Measurements from ENCODE around the gene ENOPH1. TPM values are rescaled to one million over a fixed set of nuclear protein-coding genes. Genes with fewer than 3 reads are reported as not detected.
"Not testable (repeated sequence)": the region's sequence is repeated elsewhere in the genome, so short reads cannot be mapped to it uniquely, and the experiment has no call there.

ENOPH1 gene
- total RNA-seq, 1 experiment from 2014 or later = 67.6 TPM

DNA sequence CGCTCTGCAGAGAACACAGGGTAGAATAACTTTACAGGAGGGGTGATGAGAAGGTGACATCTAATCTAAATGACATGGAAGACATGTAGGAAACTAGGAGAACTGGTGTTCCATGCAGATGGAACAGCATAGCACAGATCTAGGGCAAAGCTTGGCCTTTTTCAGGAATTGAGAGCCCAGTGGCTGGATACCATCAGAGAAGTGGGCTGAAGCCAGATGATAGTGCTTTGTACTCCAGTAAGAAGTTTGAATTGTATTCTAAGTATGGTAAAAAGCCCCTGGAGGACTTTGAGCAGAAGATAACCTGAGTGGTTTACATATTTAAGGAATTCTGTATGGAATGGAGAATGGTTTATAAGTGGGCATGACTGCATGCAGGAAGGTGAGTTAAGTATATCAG, 32.8 kb downstream of the ENOPH1 start:
- intact Hi-C loops (cut with micrococcal nuclease; ENCODE audit: unreplicated experiment) = loop anchor here (2.0 to 5.0 kb wide), 3 partner anchors 100 to 334 kb away; partner anchors contain the start of gene SCD5
- no peaks in the 10 kb centered on the region for H3K9me3 Mint-ChIP-seq (ENCODE audit: unreplicated experiment)
- no peak overlapping the region for H3K4me3 Mint-ChIP-seq (ENCODE audit: unreplicated experiment)
- H3K27ac Mint-ChIP-seq (ENCODE audit: unreplicated experiment) = no peak overlapping the region
- no peak overlapping the region for H3K4me3 ChIP-seq (ENCODE audit: low read depth, low read length)
- BruUV-seq (replicated peaks) = no TSS peak
- H3K4me1 ChIP-seq = peaks cover 5% of the 10 kb centered on the region
- TF ChIP-seq, protein P1, sequence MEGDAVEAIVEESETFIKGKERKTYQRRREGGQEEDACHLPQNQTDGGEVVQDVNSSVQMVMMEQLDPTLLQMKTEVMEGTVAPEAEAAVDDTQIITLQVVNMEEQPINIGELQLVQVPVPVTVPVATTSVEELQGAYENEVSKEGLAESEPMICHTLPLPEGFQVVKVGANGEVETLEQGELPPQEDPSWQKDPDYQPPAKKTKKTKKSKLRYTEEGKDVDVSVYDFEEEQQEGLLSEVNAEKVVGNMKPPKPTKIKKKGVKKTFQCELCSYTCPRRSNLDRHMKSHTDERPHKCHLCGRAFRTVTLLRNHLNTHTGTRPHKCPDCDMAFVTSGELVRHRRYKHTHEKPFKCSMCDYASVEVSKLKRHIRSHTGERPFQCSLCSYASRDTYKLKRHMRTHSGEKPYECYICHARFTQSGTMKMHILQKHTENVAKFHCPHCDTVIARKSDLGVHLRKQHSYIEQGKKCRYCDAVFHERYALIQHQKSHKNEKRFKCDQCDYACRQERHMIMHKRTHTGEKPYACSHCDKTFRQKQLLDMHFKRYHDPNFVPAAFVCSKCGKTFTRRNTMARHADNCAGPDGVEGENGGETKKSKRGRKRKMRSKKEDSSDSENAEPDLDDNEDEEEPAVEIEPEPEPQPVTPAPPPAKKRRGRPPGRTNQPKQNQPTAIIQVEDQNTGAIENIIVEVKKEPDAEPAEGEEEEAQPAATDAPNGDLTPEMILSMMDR (IDR thresholded peaks at IDR 0.05; ENCODE audit: insufficient read depth in 1 of 2, low read depth in 1 of 2, low read length in 1 of 2, severe bottlenecking in 1 of 2, unreplicated experiment in 1 of 2) = no peak
- H3K36me3 Mint-ChIP-seq (ENCODE audit: insufficient read depth, unreplicated experiment) = peaks cover 62% of the 10 kb centered on the region
- DNase-seq = no peak
- POLR2A ChIA-PET = no interaction called here
- no peaks in the 10 kb centered on the region for H3K4me1 Mint-ChIP-seq (ENCODE audit: low read depth, unreplicated experiment)
- CTCF ChIA-PET = no interaction called here
- no peaks in the 10 kb centered on the region for H3K36me3 ChIP-seq (ENCODE audit: control insufficient read depth, insufficient read depth, low read length)
- H3K9me3 ChIP-seq = no peaks in the 10 kb centered on the region
- no peaks in the 10 kb centered on the region for H3K27me3 Mint-ChIP-seq (ENCODE audit: insufficient read depth, unreplicated experiment)
- H3K27me3 ChIP-seq (replicated peaks; ENCODE audit: control insufficient read depth, insufficient read depth, low read length) = no peaks in the 10 kb centered on the region

DNA sequence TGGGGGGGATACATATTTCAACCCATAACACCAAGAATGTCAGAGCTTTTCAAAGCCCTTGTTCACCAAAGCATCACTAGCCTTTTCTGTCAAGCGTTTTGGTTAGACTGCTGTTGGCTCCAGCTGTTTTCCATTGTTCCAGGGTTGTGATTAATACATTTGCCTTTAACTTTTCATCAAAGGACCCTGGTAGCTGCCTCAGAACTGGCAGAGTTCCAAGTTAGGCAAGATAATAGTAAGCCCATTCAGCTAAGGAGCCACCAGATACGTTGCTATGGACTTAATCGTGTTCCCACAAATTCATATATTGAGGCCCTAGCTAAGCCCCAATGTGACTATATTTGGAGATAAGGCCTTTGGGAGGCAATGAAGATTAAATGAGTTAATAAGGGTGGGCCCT, 37.1 kb downstream of the ENOPH1 start:
- BruUV-seq (replicated peaks) = no TSS peak
- H3K4me1 Mint-ChIP-seq (ENCODE audit: low read depth, unreplicated experiment) = no peaks in the 10 kb centered on the region
- H3K4me3 Mint-ChIP-seq (ENCODE audit: unreplicated experiment) = no peak overlapping the region
- no peaks in the 10 kb centered on the region for H3K9me3 Mint-ChIP-seq (ENCODE audit: unreplicated experiment)
- intact Hi-C loops (cut with micrococcal nuclease; ENCODE audit: unreplicated experiment) = no loop called here
- no peaks in the 10 kb centered on the region for H3K27me3 Mint-ChIP-seq (ENCODE audit: insufficient read depth, unreplicated experiment)
- TF ChIP-seq, protein P1 (IDR thresholded peaks at IDR 0.05; ENCODE audit: insufficient read depth in 1 of 2, low read depth in 1 of 2, low read length in 1 of 2, severe bottlenecking in 1 of 2, unreplicated experiment in 1 of 2) = no peak
- no peak overlapping the region for H3K27ac Mint-ChIP-seq (ENCODE audit: unreplicated experiment)
- Histone ChIP-seq H3K4me1 (peaks cover 5% of the 10 kb centered on the region), H3K4me3 (ENCODE audit: low read depth, low read length) (no peak overlapping the region), H3K27me3 (replicated peaks; ENCODE audit: control insufficient read depth, insufficient read depth, low read length) (no peaks in the 10 kb centered on the region), H3K9me3 (no peaks in the 10 kb centered on the region), H3K36me3 (ENCODE audit: control insufficient read depth, insufficient read depth, low read length) (no peaks in the 10 kb centered on the region)
- peaks cover 41% of the 10 kb centered on the region for H3K36me3 Mint-ChIP-seq (ENCODE audit: insufficient read depth, unreplicated experiment)
- ChIA-PET CTCF (no interaction called here), POLR2A (no interaction called here)
- no peak for DNase-seq

DNA sequence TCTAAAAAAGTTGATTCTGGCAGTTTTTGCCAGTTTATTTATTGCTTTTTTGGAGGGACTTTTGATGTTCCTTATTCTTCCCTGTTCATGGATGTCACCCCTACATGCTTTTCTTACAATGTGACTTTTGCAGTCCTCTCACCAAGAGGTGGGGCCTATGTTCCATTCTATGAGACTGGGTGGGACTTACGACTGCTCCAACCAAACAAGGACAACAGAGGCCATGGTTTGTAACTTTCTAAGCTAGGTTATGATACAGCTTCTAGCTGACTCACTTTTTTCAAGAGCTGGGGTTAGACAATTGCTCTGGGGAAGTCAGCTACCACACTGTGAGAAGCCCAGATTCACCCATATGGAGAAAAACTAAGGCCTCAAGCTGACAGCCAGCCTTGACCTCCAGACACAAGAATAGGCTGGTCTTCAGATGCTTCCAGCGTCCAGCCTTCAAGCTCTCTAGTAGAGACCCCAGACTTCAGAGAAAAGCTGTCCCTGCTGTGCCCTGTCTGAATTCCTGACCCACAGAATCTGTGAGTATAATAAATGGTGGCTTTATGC, 39.5 kb downstream of the ENOPH1 start:
- Histone ChIP-seq H3K27me3 (replicated peaks; ENCODE audit: control insufficient read depth, insufficient read depth, low read length) (no peaks in the 10 kb centered on the region), H3K4me1 (no peaks in the 10 kb centered on the region), H3K36me3 (ENCODE audit: control insufficient read depth, insufficient read depth, low read length) (no peaks in the 10 kb centered on the region), H3K4me3 (ENCODE audit: low read depth, low read length) (no peak overlapping the region), H3K9me3 (no peaks in the 10 kb centered on the region)
- no peak for DNase-seq
- Mint-ChIP-seq H3K36me3 (ENCODE audit: insufficient read depth, unreplicated experiment) (peaks cover 29% of the 10 kb centered on the region), H3K27ac (ENCODE audit: unreplicated experiment) (no peak overlapping the region), H3K4me1 (ENCODE audit: low read depth, unreplicated experiment) (no peaks in the 10 kb centered on the region), H3K4me3 (ENCODE audit: unreplicated experiment) (no peak overlapping the region), H3K9me3 (ENCODE audit: unreplicated experiment) (no peaks in the 10 kb centered on the region), H3K27me3 (ENCODE audit: insufficient read depth, unreplicated experiment) (no peaks in the 10 kb centered on the region)
- ChIA-PET CTCF (interaction anchor here (0.7 to 1.1 kb wide), 2 partner anchors 55 to 109 kb away, joined by 3 read pairs; no protein-coding TSS in a partner anchor), POLR2A (no interaction called here)
- TF ChIP-seq, protein P1 (IDR thresholded peaks at IDR 0.05; ENCODE audit: insufficient read depth in 1 of 2, low read depth in 1 of 2, low read length in 1 of 2, severe bottlenecking in 1 of 2, unreplicated experiment in 1 of 2) = no peak
- BruUV-seq (replicated peaks) = no TSS peak
- intact Hi-C loops (cut with micrococcal nuclease; ENCODE audit: unreplicated experiment) = loop anchor here (2.0 kb wide), 1 partner anchor 41 kb away; no protein-coding TSS in a partner anchor

DNA sequence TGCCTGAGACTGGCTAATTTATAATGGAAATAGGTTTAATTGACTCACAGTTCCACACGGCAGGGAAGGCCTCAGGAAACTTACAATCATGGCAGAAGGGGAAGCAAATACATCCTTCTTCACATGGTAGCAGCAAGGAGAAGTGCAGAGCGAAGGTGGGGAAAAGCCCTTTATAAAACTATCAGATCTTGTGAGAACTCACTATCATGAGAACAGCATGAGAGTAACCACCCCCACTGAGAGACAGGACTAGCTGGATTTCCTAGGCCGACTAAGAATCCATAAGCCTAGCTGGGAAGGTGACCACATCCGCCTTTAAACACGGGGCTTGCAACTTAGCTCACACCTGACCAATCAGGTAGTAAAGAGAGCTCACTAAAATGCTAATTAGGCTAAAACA, 42.7 kb downstream of the ENOPH1 start:
- H3K27me3 ChIP-seq (replicated peaks; ENCODE audit: control insufficient read depth, insufficient read depth, low read length); H3K4me1 ChIP-seq; CTCF ChIA-PET; POLR2A ChIA-PET; H3K27ac Mint-ChIP-seq (ENCODE audit: unreplicated experiment); BruUV-seq (replicated peaks); H3K4me1 Mint-ChIP-seq (ENCODE audit: low read depth, unreplicated experiment); H3K27me3 Mint-ChIP-seq (ENCODE audit: insufficient read depth, unreplicated experiment); H3K9me3 Mint-ChIP-seq (ENCODE audit: unreplicated experiment); H3K36me3 ChIP-seq (ENCODE audit: control insufficient read depth, insufficient read depth, low read length); DNase-seq; intact Hi-C loops (cut with micrococcal nuclease; ENCODE audit: unreplicated experiment); H3K4me3 ChIP-seq (ENCODE audit: low read depth, low read length); H3K9me3 ChIP-seq; H3K4me3 Mint-ChIP-seq (ENCODE audit: unreplicated experiment): not testable (repeated sequence)
- H3K36me3 Mint-ChIP-seq (ENCODE audit: insufficient read depth, unreplicated experiment) = peaks cover 22% of the 10 kb centered on the region
